ENCODE data around the gene PRDM10.

GRCh38 chr11:129895126-129896041, 107.3 kb downstream of the PRDM10 start, which contains the start of gene NFRKB:
- no peak for TF ChIP-seq POLR2AphosphoS5 (IDR thresholded peaks at IDR 0.05; ENCODE audit: low read depth, low read length)
- no peak for TF ChIP-seq TAF1 (IDR thresholded peaks at IDR 0.05; ENCODE audit: low read depth, low read length)
- TF ChIP-seq POLR2A (IDR thresholded peaks at IDR 0.05; ENCODE audit: low read depth, low read length): peak; percentile 27; the same call in 1 of the 2 replicates
- no peak for TF ChIP-seq SPI1 (IDR thresholded peaks at IDR 0.05; ENCODE audit: low read depth, low read length)
